COLO668 (cell line): ENCODE data around the gene BMP6.

Source experiments
- DNase-seq: peaks from one replicate; lab custom pipeline; 2025; ENCODE audit not compliant: unreplicated experiment; lab: John Stamatoyannopoulos, UW

Gene BMP6

DNA sequence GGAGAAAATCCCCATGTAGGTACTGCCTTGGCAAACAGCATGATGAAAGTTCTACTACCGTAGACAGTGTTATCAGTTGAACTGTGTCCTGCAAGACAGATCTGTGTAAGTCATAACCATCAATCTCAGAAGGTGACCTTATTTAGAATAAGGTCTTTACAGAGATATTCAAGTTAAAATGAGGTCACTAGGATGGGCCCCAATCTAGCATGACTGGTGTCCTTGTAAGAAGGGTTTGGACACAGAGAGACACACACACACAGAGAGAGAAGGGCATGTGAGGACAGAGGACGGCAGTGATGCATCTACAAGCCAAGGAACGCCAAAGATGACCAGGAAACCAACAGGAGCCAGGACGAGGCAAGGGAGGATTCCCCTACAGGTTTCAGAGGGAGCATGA, 175.9 kb downstream of the BMP6 start:
- DNase-seq, result no peak

DNA sequence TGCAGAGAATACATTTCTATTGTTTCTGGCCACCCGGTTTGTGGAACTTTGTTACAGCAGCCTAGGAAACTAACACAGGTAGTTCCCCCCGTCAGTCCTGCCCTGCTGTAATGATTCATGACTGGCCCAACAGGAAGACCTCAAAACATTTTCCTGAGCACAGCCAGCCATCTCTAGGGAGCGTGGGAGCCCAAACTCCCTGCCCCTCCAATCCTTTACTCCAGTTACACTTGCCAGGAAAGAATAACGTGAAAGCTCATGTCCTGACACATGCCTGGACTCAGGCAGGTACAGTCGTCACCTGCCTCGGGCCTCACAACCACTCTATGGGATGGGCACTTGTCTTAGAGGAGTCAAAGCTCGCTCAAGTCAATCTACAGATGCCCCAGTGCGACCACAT, 176.3 kb downstream of the BMP6 start:
- no peak for DNase-seq

DNA sequence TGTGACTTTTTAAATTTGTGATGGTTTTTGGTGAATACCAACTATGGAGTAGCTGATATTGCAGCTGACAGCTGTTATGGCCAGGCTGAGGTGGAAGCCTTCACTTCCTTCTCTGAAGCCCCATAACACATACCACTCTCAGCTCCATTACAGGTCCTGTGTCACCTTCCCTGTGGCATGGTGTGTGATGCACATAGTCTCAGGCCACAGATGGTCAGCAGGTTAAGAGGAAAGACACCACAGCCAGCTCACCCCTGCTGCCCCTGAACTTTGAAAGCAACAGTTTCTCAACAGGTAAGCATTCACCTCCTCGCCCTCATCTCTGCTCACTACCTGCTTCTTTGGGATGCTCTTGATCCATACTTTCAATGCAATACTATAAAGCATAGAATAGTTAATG, 177.0 kb downstream of the BMP6 start:
- DNase-seq, result no peak

DNA sequence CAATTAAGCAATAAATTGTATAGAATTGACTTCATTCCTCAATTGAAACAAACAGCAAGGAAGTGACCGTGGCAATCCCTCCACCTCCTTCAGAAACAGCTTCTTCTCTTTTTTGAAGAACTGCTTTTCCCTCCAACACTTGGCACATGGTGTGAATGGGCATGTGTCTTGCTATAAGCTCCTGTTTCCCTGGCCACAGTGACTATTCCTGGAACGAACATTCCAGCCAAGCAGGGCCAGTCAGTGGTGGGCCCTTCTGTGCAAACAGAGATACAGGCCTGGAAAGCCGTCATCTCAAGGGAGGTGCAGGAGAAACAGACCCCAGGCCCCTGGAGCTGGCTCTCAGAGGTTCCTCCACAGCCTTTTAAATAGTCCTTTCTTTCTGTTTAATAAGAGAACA, 177.8 kb downstream of the BMP6 start:
- DNase-seq, result no peak

DNA sequence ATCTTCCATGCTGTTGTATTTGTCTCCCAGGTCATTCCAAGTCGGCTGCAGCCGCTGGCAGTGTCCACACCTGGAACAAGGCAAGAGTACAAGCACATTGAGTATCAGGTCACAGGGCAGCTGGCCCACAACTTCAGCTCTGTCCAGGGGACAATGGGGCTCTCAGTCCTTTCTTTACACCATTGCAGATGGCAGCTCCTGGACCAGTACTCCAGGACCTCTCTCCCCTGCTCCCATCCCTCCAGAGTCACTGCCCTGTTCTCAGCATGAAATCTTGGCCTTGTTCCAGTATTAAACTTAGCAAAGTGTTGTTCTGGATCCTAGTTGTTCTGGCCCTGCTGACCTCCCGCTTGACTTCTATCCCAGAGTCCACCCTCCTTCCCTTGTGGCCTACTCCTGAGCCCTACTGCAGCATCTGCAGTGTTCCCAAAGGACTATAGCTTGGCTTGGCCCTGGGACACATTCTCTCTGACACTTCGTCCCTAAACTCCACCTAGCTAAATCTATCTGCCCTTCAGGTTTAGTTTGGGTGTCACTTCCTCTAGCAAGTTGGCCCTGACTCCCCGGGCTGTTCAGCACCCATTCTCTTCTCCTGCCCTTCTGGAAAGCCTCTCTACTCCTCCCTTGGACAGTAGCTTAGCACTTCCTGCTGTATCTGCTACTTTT, 178.9 kb downstream of the BMP6 start:
- DNase-seq, result no peak

DNA sequence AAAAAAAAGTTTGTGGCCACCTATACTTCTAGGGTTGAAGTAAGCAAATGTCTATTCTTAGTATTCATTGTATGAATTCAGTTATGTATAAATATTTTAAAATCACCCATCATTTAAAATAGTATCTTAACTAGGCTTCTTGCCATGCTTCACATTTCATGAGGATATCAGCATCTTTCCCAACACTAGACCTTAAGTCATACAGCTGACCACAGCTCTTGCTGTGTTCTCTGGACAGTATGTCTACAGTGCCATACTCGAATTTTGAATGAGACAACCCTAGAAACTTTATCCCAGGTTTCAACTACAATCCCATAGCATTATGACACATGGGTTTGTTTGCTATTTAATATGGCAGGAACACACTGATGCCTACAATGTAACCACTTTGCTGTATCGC, 179.5 kb downstream of the BMP6 start:
- DNase-seq, result no peak

DNA sequence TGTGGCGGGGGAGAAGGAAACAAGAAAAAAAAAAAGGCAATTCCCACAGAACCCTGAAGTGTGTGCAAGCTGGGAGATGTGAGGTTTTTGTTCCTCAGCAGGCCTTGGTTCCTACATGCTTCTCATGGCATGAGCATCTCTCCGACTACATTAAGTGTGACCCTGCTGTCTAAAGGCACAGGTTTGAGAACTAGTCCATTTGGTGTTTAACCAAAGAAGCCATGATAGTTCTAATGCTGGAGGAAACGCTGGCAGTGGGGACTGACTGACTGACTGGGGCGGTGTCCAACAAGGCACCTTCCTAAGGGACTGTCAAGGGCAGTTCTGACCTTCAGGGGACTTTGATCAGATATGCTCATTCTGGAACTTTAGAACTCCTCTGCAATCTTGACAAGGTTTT, 180.8 kb downstream of the BMP6 start:
- no peak for DNase-seq

DNA sequence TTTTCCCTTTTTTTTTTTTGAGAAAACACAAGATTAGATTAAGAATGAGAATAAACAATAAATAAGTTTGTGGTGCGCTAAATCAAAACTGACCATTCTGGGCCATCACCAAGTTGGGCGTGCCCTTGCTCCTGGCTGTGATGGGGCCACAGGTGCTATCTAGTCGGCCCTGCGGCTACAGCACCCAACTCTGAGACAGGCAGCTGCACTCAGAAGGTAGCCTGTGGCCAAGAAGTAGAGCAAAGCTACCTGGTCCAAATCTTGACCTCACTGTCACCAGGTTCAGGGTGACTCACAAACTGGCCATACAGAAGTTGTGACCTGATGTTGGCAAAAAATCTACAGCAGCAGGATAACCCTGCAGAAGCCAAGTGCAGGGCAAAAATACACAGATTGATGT, 181.3 kb downstream of the BMP6 start:
- no peak for DNase-seq

DNA sequence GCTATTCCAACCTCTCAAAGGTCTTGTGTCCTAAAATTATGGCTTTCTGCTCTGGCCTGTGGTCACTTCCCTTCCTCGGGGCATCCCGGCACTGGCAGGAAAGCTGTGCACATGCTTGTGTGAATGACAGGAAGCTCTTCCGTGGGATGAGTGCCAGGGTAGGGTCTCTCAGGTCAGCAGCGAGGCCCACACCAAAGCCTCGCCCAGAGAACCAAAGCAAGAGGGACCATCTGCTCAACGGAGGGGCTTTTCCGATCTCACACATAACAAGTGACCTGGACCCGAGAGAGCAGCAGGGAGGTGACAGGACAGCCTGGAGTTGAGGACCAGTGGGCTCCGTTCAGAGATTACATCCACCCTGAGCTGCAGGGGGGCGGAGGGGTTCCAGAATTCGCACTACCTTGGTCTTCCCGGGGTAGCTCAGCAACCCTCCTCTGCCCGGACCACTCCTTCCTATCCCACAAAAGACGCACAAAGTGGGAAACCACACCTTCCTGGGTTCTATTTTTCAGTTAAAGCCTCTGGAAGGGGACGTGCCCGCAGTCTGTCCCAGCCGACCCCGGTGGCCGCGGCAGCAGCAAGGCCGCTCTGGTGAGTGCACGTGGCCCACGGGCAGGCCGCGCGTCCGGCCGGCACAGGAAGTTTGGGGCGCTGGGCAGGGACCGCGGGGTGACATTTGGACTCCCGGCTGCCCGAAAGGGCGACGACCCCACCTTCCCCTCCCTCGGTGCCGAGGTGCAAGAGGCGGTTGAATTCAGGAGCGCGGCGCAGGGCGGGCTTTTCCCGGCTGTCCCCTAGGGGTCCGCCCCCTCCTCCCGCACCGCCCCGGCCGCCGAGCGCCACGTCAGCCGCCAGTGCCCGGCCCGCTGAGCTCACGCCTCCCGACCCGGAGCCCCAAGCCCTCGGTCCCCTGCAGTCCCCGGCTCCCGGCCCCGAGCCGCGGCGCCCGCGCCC, 183.7 kb downstream of the BMP6 start:
- DNase-seq, result peak; percentile 56

DNA sequence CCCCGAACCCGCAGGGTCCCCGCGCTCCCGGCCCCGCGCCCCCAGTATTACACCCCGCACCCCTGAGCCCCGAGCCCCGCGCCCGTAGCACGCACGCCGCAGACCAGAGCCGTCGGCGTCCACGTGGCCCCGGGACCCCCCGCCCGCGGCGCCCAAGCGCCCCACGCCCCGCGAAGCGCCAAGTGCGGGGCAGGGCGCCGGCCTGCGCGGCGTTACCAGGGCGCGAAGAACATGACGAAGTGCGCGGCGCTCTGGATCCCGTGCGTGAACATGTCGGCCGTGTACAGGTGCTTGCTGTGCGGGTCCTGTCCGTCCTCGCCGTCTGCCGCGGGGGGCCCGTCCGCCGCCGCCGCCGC, 184.4 kb downstream of the BMP6 start:
- DNase-seq, result no peak

DNA sequence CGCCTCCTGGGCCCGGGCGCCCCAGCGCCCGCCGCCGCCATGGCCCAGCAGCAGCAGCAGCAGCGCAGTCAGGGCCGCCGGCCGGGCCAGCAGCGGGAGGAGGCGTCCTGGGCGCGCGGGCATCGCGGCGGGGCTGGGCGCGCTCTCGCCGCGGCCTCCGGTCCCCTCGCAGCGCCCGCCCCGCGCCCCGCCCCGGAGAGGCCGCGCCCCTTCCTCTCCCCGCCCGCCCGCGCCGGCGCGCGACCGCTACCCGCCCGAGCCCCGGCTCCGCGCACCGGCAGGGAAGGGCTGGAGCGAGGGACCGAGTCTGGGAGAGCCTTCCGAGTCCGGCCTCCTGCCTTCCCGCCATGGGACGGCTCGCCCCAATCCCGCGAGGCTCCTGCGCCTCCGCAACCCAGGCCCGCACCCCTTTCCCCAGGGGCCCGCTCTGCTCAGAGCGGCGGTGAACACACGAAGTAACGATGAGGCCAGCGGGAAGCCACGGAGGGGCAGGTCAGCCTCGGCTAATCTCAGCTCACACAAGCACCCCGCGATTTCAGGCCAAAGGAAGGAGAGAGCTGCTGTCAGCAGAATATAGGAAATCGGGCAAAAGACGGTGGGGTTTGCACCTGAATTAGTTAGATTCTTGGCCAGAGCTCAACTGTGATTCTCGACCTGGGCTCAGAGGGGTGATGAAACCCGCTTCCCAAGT, 184.9 kb downstream of the BMP6 start, which contains the start of gene TXNDC5:
Gene TXNDC5, minus strand, starts transcription at position 135 of the 691 bp plus-strand sequence. Its CDS starts 12 bp downstream, at position 123.
- peak; percentile 86 for DNase-seq

DNA sequence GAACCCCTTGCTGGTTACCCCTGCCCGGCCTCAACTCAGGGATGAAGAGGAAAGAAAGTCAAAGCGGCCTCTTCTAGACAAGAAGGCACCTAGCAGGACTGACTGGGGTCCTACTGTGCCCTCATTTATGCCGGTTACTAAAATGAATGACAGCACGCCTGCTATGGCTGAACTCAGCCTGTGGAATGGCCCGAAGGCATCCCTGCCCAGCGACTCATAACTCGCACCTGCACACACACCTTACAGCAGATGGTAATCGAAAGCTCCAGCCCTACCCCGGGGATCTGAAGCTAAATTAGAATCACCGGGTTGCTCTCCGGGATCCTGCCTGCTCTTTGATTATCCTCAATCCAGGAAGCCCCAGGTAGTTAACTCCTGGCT, 185.4 kb downstream of the BMP6 start:
- peak; percentile 66 for DNase-seq

DNA sequence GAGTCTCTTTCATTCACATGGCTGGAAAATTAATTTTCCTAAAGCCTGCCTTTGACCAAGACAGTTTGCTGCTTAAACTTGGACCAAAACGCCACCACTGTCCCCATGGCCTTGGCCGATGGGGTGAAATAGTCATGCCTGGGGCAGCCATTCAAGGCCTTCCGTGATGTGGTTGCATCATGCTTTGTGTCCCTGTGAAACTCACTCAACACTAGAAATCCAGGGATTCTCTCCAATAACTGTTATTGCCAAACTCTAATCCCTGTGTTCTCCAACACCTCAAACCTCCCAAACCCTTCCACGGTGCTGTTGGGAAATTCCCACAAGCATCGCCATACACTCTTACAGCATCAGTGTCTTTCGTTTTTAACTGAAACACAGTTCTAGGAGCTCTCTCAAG, 186.1 kb downstream of the BMP6 start:
- no peak for DNase-seq

DNA sequence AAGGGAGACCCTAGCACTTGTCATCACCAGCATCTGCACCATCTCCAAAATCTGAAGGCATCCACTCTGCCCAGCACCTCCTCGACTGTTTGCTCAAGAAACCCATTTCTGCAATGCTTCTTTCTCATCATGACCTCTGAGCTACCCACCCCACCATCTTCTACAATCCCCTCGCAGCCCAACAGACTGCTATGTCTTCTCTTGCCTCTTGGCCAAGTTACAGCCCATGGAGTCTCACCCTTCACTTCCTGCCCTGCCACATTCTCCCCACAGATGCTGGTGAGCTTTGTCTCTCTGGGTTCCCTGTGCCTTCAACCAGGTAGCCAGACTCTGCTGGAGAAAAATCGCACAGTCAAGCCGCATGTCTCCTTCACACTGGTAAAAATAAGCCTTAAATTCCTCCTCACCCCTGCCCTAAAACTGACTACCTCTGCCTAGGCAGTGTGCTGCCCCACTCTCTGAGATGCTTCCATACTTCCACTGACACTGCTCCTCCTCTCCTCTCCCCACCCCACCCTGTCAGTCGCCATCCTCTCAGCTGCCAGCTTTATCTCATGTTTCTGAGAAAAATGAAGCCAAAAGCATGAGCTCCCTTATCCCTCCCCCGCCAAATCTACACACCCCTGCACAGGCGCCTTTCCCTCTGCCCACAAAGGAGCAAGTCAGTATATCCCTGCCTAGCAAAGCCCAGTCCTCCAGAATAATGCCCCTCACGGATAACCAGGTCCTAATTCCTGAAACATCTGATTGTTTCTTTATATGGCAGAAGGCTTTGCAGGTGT, 187.0 kb downstream of the BMP6 start:
- no peak for DNase-seq

DNA sequence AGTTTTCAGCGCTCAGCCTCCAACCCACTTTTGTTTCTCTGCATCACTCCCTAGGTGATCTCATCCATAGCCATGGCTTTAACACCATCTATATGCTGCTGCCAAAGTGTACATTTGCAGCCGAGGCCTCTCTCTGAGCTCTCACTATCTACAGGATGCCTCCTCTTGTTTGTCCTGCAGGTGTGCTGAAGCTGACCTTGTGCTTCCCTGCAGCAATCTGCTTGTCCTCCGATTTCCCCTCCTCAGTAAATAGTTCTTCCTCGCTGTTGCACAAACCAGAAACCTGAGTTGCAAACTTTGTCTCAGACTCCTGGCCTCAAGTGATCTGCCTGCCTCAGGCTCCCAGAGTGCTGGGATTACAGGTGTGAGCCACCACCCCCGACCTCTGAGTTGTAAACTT, 188.4 kb downstream of the BMP6 start:
- no peak for DNase-seq

DNA sequence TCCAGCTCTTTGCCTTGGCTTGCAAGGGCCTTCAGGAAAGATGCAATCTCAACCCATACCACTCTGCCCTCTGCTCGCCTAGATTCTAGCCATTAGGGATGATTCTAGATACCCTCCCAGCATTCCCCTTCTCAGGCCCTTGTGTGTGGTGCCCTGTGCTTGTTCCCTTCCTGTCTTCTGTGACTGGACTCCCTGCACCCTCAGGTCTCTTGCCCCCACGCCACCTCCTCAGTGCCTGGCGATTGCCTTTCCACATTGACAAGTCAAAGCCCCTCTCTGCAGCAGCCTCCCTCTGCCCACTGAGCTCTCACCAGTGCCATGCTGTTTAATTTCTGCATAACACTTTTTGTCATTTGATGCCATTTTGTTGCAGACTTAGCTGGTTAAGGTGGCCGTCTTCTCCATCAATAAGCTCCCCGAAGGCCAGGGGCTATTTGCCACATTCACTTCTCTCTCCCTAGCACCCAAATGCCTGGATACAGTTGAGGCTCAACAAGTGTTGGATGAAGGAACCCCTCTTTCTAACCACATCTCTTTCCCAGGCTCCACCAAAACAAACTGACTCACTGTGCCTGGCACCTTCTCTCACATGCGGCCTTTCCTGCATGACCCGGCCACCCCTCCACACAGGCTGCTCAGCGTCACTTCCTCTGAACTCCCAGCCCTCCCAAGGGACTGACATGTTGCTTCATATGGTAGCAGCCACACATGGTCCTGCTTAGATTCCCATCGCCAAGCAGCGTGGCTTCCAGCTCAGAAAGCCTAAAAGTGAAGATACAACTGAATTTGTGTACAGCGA, 189.3 kb downstream of the BMP6 start:
- DNase-seq, result no peak

DNA sequence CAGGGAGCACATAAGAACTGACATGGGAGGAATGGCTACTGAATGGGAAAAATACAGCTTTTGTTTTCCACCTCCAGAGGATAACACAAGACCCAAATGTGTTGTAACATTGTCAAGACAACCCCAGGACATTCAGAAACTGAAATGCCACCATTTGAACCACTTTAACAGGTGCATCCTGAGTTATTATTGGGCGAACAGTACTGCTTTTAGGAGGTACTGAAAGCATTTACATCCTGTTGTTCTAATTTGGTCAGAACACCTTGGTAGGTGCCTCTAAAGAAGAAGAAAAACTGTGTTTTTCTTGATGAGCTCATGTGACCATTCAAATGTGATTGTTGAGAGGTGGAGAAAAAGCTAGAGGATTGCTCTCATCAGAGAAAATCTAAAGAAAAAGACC, 191.1 kb downstream of the BMP6 start:
- no peak for DNase-seq

DNA sequence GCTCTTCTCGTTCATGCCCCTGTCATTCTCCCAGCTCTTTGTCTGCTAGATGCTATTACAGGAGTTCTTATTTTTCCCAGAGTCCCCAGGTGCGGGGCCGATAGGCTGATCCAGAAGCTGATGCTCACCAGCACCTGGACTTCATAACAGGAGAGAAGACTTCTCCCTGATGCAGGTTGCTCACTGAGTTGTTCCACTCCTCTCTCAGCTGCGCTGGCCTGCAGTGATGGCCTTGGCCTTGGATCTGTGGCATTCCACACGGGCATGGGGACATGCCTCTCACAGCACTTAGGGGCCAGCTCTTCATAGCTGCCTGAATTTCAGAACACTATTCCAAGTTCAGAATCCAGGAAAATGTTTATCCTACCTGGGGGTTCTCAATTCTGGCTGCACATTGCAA, 191.8 kb downstream of the BMP6 start:
- DNase-seq, result no peak

DNA sequence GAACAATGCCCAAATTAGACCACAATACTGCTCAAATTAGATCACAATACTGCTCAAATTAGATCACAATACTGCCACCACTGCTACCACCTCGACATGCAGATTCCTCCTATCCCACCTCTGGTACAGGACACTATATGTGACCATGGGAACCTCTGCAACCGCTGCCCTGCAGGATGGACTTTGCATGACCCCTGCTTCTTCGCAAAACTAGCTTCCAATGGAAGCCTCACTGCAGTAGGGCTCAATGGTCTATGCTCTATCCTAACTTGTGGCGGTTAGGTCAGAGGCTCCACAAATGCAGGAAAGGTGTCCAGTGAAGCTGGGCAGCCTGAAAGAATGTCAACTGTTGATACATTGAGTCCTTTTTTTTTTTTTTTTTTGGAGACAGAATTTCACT, 192.5 kb downstream of the BMP6 start:
- DNase-seq, result no peak

DNA sequence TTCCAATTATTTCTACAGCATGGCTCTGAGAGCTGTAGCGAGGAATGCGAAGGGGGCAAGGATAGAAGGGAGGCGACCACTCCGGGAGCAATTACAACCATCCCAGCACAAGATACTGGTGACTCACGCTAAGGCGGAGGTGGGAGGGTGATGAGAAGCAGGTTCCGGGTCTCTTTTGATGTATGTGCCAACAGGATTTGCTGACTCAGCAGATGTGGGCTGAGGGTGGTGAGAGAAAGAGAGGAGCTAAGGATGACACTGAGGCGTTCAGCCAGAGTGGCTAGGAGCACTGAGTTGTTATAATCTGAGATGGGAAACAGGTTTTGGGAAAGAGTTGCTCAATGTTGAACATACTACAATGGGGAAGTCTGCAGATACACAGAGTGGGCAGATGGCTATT, 194.0 kb downstream of the BMP6 start:
- no peak for DNase-seq
